ENCODE measurements around the gene TFIP11. TPM values are rescaled to one million over a fixed set of nuclear protein-coding genes. Genes with fewer than 3 reads are reported as not detected.

TFIP11 gene
- total RNA-seq = 64.2 TPM

DNA sequence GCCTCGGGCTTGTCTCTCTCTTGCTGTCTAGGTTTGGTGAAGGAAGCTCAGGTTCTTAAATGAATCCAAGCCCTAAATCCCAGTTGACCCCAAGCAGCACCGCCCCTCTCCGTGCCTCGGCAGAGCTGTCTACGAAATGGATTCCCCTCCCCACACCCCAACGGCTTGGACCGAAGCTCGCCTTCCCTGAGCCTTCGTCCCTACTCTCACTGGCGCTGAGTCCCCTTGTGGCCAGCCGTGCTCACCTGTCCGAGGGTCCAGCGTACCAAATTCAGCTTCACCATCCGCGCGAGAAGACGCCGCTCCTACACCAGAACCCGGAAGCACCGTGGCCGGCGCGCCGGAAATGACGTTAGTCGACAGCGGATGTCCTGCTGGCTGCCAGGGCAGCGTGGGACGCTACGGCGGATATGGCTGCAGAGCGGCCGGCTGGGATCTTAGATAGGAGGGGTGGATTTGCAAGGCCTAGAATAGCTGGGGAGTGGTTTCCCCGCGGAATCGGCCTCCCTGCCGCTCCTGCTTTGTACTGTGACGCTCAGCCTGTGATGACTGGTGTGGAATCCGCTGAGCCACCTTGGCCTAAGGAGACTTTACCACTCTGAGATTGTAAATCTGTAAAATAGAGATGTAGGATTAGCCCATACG, at the start of gene TFIP11:
TSS of gene TFIP11 (minus strand) at position 325 of the 645 bp plus-strand sequence. CDS start 2,201 bp downstream, outside the sequence.
- Histone ChIP-seq H3K4me3 (ENCODE audit: low read length) (peak within 1 kb of the TSS; percentile 64), H3K9me3 (ENCODE audit: low read depth, low read length) (no peaks in the 10 kb centered on the region), H3K27me3 (ENCODE audit: insufficient read depth, low read length) (no peaks in the 10 kb centered on the region), H3K4me1 (ENCODE audit: insufficient read depth, low read length) (peaks cover 20% of the 10 kb centered on the region)

DNA sequence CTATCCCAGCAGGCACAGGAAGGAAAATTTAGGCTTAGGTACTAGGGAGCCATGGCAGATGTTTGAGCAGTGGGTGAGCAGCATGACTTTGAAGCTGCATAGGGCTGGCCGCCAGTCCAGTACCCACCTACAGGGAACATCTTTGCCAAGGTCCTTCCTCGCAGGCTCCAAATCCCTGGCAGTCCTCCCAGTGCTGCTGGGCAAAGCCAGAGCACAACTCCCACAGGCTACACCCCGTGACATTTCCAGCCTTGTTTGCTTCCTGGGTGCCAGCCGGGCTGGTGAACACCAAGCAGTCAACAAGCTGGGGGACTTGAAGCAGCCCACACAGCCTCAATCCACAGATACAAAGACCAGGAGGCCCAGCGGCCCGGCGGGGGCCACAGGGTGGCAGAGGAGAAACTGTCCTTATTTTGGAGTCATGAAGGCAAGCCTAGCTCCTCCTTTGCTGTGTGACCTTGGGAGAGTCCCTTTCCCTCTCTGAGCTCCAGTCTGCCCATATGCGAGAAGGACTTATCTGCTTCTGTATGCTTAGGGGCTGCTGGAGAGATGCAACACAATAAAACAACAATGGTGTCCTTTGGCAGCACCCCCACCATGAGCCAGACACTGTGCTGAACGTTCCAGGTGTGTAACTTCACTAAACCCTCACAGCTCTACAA, 49.6 kb upstream of the TFIP11 start:
- H3K4me3 ChIP-seq (ENCODE audit: low read length) = no peak overlapping the region
- peaks cover 23% of the 10 kb centered on the region for H3K4me1 ChIP-seq (ENCODE audit: insufficient read depth, low read length)
- H3K27me3 ChIP-seq (ENCODE audit: insufficient read depth, low read length) = no peaks in the 10 kb centered on the region
- H3K9me3 ChIP-seq (ENCODE audit: low read depth, low read length) = no peaks in the 10 kb centered on the region

DNA sequence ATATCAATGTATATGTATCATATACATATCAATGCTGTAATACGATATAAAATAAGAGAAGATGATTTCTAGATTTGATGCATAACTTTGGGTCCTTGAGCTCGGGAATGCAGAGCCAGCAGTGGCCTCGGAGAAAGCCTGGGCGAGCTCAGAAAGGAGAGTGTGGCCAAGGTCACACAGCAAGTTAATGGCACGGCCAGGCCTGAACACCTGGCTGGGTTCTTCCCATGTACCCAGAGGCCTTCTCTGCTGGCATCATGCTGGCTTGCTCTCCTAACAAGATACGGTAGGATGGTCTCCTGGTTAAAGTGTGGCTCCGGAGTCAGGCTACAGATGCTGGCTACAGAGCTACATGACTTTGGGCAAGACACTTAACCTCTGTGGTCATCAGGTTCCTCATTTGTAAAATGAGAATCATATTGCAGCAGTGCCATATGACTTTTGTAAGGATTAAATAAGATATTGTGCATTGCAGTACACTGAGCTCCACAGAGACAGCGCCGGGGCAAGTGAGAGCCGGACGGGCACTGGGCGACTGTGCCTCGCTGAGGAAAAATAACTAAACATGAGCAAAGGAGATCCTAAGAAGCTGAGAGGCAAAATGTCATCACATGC, 47.8 kb upstream of the TFIP11 start:
- Histone ChIP-seq H3K4me1 (ENCODE audit: insufficient read depth, low read length) (peaks cover 20% of the 10 kb centered on the region), H3K4me3 (ENCODE audit: low read length) (no peak overlapping the region), H3K27me3 (ENCODE audit: insufficient read depth, low read length) (no peaks in the 10 kb centered on the region), H3K9me3 (ENCODE audit: low read depth, low read length) (no peaks in the 10 kb centered on the region)

DNA sequence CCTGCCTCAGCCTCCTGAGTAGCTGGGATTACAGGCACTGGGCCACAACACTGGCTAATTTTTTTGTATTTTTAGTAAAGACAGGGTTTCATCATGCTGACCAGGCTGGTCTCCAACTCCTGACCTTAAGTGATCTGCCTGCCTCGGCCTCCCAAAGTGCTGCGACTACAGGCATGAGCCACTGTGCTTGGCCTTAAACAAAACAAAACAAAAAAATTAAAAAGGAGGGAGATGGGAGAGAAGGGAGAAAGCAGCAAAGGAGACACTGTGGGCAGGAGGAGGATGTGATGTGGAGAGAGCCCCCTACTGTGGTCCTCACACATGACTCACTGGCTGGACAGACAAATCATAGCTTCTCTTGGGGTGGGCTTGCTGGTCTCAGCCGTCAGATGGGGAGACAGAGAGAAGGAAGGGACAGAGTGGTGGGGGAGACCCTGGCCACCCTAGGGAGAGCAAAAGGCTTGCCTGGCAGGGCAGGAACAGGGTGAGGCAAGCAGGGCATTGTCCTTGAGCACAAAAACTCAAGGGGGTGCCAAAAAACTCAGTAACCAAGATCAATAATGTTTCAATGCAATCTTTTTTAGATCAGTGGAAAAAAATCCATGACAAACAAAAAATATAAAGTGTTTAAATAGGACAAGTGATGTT, 46.1 kb upstream of the TFIP11 start:
- peaks cover 21% of the 10 kb centered on the region for H3K4me1 ChIP-seq (ENCODE audit: insufficient read depth, low read length)

DNA sequence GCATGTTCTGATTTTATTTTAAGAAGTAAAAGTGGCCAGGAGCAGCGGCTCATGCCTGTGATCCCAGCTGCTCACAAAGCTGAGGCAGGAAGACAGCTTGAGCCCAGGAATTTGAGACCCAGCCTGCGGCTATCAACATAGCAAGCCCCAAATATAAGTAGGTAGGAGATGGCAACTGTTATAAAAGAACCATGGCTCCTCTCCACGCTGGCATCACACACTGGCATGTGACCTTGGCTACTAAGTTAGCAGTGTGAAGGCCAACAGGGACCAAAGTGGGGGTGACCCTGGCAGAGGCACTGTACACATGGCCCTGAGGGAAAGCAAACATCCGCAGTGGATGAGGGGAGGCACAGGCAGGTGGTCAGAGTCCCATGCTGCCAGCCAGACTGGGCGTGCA, 44.6 kb upstream of the TFIP11 start:
- Histone ChIP-seq H3K4me3 (ENCODE audit: low read length) (no peak overlapping the region), H3K4me1 (ENCODE audit: insufficient read depth, low read length) (peaks cover 19% of the 10 kb centered on the region), H3K27me3 (ENCODE audit: insufficient read depth, low read length) (no peaks in the 10 kb centered on the region), H3K9me3 (ENCODE audit: low read depth, low read length) (no peaks in the 10 kb centered on the region)

More for the DNA sequence above, 46.1 kb upstream of the TFIP11 start:
- Histone ChIP-seq H3K4me3 (ENCODE audit: low read length) (no peak overlapping the region), H3K27me3 (ENCODE audit: insufficient read depth, low read length) (no peaks in the 10 kb centered on the region), H3K9me3 (ENCODE audit: low read depth, low read length) (no peaks in the 10 kb centered on the region)

DNA sequence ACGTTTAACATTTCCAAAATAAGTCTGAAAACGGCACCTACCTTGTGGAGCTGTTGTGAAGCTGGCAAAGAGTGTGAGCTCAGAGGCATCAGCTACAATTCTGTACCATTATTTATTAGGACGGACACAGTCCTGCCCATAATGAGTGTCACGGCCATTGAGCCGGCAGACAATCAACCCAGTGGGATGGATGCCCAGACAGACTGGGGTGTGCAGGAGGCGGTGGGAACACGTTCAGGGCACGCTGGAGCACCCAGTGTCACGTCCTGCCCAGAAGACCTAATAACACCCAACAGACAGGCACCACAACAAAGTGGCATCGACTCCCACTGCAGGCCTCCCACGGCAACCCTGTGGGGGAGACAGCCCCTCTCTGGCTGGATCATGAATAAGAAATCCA, 43.2 kb upstream of the TFIP11 start:
- Histone ChIP-seq H3K9me3 (ENCODE audit: low read depth, low read length) (no peaks in the 10 kb centered on the region), H3K27me3 (ENCODE audit: insufficient read depth, low read length) (no peaks in the 10 kb centered on the region), H3K4me1 (ENCODE audit: insufficient read depth, low read length) (peaks cover 15% of the 10 kb centered on the region), H3K4me3 (ENCODE audit: low read length) (no peak overlapping the region)

DNA sequence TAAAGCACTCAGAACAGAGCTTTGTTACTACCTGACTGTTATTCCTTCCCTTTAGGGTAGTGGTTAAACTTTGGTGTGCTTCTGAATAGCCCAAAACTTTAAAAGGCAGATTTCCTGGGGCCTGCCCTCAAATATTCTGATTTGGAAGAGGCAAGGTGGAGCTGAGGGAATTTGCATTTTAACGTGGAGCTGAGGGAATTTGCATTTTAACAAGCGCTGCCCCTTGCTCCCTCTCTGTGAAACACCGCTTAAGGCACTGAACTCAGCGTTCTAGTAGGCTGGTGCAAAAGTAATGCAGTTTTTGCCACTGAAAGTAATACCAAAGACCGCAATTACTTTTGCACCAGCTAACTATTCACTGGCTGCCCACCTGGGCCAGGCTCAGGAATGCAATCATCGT, 42.7 kb upstream of the TFIP11 start:
- Histone ChIP-seq H3K27me3 (ENCODE audit: insufficient read depth, low read length) (no peaks in the 10 kb centered on the region), H3K4me1 (ENCODE audit: insufficient read depth, low read length) (peaks cover 10% of the 10 kb centered on the region), H3K9me3 (ENCODE audit: low read depth, low read length) (no peaks in the 10 kb centered on the region), H3K4me3 (ENCODE audit: low read length) (no peak overlapping the region)

DNA sequence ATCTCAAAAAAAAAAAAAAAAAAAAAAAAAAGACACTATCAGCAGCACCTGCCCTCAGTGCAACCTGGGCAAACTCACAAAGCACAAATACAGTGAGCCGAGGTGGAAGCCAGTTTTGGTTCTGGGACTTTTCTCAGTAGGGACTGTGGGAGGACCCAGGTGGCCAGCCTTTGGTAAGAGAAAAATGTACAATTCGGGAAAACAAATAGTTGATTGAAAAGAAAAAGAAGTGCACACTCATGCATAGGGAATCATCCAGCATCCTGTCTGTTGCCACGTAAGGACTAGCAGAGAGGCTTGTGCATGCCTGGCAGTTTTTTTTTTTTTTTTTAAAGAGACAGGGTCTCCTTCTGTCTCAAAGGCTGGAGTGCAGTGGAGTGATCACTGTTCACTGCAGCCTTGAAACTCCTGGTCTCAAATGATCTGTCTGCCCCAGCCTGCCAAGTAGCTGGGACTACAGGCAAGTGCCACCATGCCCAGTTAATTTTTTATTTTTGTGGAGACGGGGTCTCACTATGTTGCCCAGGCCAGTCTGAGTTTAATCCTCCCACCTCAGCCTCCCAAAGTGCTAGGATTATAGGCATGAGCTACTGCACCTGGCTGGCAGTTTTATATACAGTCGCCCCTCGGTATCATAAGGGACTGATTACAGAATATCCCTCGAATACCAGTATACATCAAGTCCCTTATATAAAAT, 40.9 kb upstream of the TFIP11 start:
- Histone ChIP-seq H3K4me3 (ENCODE audit: low read length) (no peak overlapping the region), H3K4me1 (ENCODE audit: insufficient read depth, low read length) (peaks cover 9% of the 10 kb centered on the region), H3K27me3 (ENCODE audit: insufficient read depth, low read length) (no peaks in the 10 kb centered on the region), H3K9me3 (ENCODE audit: low read depth, low read length) (no peaks in the 10 kb centered on the region)

DNA sequence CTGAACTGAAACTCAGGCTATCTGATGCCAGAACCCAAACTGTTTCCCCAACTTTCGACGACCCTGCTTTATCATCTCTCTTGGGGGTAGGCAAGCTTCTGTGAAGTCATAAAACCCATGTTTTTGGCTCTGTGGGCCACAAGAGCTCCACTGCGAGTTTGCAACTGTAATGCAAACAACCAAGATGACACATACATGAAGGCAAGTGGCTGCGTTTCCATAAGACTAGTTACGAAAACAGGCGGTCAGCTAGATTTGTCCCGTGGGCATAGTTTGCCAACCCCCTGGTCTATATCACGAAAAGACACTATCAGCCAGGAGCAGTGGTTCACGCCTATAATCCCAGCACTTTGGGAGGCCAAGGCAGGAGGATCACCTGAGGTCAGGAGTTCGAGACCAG, 40.2 kb upstream of the TFIP11 start:
- Histone ChIP-seq H3K27me3 (ENCODE audit: insufficient read depth, low read length) (no peaks in the 10 kb centered on the region), H3K4me1 (ENCODE audit: insufficient read depth, low read length) (peaks cover 15% of the 10 kb centered on the region), H3K4me3 (ENCODE audit: low read length) (no peak overlapping the region), H3K9me3 (ENCODE audit: low read depth, low read length) (no peaks in the 10 kb centered on the region)

DNA sequence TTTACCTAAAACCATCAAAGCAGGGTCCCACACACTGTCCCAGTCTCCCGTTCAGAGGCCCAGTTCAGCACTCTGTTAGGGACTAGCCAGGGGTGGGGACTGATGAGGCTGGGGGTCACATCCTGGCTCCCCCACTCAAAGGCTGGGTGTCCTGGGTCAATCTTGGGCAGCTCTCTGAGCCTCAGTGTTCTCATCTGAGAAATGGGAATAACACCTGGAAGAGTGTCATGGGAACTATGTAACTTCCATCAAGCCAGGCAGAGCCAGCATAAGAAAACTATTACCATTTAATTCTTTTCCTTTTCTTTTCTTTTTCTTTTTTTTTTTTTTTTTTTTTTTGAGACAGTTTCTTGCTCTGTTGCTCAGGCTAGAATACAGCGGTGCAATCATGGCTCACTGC, 39.3 kb upstream of the TFIP11 start:
- no peaks in the 10 kb centered on the region for H3K27me3 ChIP-seq (ENCODE audit: insufficient read depth, low read length)
- no peak overlapping the region for H3K4me3 ChIP-seq (ENCODE audit: low read length)
- no peaks in the 10 kb centered on the region for H3K9me3 ChIP-seq (ENCODE audit: low read depth, low read length)
- peaks cover 24% of the 10 kb centered on the region for H3K4me1 ChIP-seq (ENCODE audit: insufficient read depth, low read length)

DNA sequence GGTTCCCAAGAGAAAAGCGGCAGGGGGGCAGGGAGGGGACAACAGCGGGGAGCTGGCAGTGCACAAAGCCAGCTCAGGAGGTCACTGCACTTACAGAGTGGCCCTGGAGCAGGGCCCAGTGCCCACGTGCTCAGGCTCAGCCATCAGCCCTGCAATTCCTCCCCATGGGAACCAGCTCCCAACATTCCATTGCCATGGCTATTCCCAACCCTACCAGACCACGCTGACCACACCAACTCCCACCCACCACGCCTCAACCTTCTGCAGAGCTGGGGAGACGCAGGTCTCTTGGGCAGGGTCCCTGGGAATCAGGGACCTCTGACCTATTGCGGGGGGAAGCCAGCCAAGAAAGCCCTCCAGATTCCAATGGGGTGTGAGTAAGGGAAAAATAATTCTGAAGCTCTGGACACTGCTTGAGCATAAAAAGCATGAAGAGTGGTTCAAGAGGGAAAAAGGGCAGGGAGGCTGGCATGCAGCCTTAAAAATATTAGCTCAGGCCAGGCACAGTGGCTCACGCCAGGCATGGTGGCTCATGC, 38.3 kb upstream of the TFIP11 start:
- Histone ChIP-seq H3K27me3 (ENCODE audit: insufficient read depth, low read length) (no peaks in the 10 kb centered on the region), H3K4me1 (ENCODE audit: insufficient read depth, low read length) (peaks cover 30% of the 10 kb centered on the region), H3K4me3 (ENCODE audit: low read length) (no peak overlapping the region), H3K9me3 (ENCODE audit: low read depth, low read length) (no peaks in the 10 kb centered on the region)

DNA sequence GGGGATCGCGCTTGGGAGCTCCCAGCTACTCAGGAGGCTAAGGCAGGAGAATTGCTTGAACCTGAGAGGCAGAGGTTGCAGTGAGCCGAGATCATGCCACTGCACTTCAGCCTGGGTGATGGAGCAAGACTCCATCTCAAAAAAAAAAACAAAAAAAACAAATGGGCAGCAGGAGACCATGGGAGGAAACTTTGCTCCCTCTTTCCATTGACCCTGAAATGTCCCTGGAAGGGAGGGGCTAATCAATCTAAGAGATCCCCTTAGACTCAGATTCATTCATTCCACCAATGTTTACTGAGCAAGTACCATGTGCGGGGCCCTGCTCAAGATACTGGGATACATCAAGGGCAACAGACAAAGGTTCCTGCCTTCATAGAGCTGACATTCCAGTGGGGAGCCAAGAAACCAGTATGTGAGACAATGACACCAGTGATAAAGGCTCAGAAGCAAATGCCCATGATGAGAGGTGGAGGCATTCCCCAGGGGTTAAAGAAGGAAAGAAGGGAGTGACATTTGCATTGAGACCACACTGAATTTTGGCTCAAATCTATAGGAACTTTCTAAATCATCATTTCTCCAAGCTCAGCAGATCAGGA, 37.7 kb upstream of the TFIP11 start:
- Histone ChIP-seq H3K27me3 (ENCODE audit: insufficient read depth, low read length) (no peaks in the 10 kb centered on the region), H3K4me3 (ENCODE audit: low read length) (no peak overlapping the region), H3K9me3 (ENCODE audit: low read depth, low read length) (no peaks in the 10 kb centered on the region), H3K4me1 (ENCODE audit: insufficient read depth, low read length) (peaks cover 30% of the 10 kb centered on the region)

DNA sequence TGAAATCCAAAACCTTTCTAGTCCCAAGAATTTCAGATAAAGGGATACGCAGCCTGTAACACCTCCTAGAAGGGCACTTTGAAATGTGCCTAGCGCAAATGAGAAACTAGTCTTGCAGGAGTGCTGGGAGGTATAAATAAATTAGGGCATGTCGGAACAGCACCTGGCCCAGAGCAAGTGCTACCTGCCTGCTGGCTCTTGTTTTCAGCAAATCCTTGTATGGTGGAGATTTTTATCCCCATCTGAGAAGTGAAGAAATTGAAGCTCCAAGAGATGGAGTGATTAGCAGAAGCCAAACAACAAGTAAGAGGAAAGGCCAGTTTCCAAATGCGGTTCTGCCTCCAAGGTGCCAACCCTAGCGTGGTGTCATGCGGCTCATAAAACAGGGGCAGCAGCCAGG, 36.7 kb upstream of the TFIP11 start:
- Histone ChIP-seq H3K4me3 (ENCODE audit: low read length) (no peak overlapping the region), H3K4me1 (ENCODE audit: insufficient read depth, low read length) (peaks cover 31% of the 10 kb centered on the region), H3K9me3 (ENCODE audit: low read depth, low read length) (no peaks in the 10 kb centered on the region), H3K27me3 (ENCODE audit: insufficient read depth, low read length) (no peaks in the 10 kb centered on the region)

DNA sequence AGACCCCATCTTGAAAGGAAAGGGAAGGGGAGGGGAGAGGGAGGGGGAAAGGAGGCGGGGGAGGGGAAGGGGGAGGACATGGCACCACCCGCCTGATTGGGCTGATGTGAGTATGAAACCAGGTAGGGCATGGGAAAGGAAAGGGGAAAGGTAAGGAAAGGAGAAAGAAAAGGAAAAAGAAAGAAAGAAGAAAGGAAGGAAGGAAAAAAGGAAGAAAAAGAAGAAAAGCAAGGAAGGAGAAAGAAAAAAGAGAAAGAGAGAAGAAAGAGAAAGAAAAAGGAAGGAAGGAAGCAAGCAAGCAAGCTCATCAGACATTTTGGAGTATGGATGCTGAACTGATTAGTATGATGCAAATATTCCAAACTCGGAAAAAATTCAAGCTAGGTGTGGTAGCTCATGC, 36.0 kb upstream of the TFIP11 start:
- no peaks in the 10 kb centered on the region for H3K27me3 ChIP-seq (ENCODE audit: insufficient read depth, low read length)
- H3K9me3 ChIP-seq (ENCODE audit: low read depth, low read length) = no peaks in the 10 kb centered on the region
- no peak overlapping the region for H3K4me3 ChIP-seq (ENCODE audit: low read length)
- H3K4me1 ChIP-seq (ENCODE audit: insufficient read depth, low read length) = peaks cover 35% of the 10 kb centered on the region
